ACHN (cell line): ENCODE data around the gene DCBLD2.

Source experiments
- DNase-seq: peaks from one replicate; pipeline ENCODE4 v3.0.0-alpha.2; 2015
- in situ Hi-C: cut with HindIII; loops from 2 replicates; pipeline ENCODE4 v1.10.0; 2017; ENCODE audit warnings: low sequenced_read_pairs, low pct_ligation_motif_present, low pct_unique_long_range_greater_than_20kb

DCBLD2 gene

DNA sequence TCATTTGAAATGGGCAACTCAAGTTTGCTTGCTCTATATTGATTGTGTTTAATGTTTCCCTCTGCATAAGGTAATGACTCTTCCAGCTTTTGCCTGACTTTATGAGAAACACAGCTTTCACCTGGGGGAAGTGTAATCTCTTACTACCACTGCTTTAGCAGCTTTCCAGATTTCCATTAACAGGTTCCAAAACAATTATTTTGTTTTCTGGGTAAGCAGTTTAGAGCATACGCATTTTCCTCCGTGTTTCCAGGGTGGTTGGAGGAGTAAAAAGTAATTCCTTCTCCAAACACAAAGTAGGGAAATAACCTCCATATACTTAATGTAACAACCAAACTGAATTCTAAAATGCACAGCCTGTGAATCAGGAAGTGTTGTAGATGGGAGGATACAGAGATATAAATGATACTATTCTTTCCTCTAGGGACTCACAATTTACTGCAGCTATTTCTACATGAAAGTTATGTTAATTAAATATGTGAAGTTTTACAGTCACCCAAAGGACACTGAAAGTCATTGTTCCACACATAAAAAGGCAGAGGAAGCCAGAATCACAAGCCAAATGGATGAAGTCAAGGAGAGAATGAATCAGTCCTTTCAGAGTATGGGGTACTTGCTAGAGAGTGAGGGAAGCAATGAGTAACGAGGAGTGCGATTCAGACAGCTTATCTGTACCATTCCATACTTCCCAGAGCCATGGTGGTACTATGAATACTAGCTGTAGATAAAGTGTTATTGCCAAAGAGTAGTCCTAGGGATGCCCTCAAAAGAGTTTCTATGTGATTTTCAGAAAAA lies 121.8 kb downstream of the DCBLD2 start:
- DNase-seq, result no peak
- in situ Hi-C loops, result no loop called here

DNA sequence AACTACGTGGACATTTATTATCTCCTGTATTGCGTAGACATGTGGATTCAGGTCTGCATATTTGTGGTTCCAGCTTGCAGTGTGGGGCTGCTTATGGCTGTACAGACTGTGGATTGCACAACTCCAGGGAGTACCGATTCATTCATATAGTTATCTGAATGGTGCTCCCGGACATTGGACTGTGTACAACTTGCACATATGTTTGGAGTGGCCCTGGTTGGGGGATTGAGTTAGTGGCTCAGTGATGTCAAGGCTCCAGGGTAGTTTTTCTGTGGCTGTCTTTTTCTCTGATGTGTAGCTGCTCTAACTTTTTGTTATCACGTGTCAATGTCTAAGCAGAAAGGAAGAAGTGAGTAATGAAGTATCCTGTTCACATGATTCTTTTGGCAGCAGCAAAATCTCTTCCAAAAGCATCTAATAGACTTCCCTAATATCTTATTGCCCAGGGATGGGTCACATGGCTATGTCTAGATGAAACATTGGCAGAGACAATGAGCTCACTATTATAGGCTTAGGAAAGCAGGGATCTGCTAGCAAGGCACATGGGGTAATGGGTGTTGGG lies 122.6 kb downstream of the DCBLD2 start:
- DNase-seq, result no peak
- in situ Hi-C loops, result no loop called here

DNA sequence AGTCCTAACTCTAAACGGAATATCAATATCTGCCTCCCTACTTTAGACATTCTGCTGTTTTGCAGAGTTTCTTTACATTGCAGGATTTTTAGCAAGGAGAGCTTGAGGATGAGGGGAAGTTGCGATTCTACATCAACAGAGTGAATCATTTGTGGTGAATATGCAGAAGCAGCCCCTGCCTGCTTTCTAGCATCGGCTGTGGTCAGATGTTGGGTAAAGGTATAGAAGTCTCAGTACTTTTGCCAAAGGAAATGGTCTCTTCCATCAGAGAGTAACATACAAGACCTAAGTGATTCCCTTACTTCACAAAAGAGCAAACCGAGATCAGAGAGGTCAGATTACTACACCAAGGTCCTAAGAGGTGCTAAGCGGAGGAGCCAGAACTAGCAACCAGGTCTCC lies 123.1 kb downstream of the DCBLD2 start:
- in situ Hi-C loops, result no loop called here
- no peak for DNase-seq

DNA sequence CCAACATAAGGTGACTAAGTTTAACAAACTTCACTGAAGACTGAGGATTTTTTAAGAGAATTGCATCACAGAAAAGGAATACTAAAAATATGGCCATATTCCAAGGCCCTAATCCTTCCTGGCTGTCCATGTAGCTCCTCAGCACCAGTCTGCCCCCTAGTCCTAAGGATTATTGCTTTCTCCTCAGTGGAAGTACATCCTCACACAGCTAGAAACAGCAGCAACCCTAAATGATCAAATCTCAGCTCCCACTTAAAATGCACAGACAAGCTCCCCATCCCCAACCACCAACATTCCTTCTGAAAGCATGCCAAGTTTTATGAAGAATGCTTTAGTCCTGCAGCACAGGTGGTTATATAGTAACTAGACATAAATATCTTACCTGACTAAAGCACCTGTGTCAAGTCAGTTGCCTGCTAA lies 123.7 kb downstream of the DCBLD2 start:
- no peak for DNase-seq
- in situ Hi-C loops, result no loop called here

DNA sequence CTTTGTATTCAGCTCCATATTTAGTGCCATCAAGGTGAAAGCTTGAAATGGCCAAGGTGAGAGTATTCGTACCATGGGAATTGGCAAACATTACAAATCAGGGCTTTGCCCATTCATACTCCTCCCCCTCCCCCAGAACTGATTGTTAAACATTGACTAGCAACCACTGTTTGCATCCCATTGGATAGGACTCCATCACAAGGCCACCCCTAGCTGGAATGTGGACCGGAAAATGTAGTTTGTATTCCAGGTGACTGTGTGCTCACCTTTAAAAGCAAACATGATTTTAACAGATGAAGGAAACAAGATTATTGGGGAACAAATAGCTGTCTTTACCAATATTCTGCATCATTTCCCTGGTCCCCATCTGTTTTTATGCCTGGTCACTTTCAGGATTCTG lies 124.2 kb downstream of the DCBLD2 start:
- in situ Hi-C loops, result no loop called here
- no peak for DNase-seq

DNA sequence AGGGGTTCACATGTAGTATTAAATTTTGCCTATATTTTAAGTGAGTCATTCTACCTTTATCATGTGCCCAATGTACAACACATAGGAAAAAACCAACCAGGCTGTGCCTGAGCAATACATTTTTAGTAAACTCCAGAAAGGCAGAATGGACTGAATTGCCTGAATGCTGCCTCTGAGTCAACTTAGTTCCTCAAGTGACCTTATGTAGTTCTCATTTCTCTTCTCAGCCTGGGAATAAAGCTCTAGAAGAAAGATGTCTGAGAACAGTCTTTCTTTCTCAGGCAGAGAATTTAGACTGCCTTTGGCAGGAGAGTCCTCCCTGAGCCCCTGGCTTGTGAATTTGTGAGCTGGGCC lies 125.4 kb downstream of the DCBLD2 start:
- in situ Hi-C loops, result no loop called here
- DNase-seq, result no peak

DNA sequence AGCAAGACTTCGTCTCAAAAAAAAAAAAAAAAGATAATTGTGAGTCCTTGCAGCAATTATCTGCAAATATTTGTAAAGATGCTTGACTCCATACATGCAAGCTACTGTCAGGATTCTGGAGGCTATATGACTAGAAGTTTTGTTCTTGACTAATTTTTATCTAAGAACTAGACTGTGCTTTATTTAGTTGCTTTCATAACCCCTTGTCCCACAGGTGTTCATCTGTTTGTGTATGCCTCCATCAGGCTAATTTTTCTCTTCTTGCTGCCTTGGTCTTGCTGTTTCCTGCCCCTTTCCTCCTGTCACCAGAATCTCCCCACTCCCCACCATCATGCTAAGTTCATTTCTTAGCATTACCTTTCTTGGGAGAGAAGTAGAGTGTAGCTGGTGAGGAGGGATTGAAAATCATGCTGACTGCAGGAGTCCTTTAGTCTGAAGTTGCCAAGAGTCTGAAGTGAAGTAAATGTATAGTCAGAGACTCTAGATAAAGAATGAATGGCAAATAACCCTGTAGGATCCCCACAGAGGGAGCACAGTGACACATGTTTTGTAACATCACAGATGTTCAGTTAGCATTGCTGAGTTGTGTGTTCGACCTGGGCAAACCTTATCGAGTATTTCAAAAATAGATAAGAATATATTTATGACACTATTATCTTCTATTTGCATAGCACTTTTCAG lies 125.9 kb downstream of the DCBLD2 start:
- in situ Hi-C loops, result no loop called here
- no peak for DNase-seq

DNA sequence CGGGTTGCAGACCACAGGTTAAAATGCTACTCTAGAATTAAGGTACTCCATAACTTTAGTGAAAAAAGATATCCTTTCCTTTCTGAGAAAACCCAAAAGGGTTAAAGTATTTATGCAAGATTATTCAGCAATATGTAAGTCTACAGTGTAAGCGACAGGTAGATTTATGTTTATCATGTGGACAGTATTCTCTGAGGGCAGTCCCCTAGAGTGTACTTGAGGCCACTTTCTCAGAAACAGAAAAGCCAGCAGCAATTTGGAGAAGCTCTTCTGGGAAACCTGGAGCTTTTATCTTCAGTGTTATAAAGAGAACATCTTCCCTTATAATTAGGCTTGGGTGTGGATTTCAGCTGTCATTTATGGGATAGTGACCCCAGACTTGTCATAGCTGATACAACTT lies 129.5 kb downstream of the DCBLD2 start:
- no peak for DNase-seq
- in situ Hi-C loops, result no loop called here

DNA sequence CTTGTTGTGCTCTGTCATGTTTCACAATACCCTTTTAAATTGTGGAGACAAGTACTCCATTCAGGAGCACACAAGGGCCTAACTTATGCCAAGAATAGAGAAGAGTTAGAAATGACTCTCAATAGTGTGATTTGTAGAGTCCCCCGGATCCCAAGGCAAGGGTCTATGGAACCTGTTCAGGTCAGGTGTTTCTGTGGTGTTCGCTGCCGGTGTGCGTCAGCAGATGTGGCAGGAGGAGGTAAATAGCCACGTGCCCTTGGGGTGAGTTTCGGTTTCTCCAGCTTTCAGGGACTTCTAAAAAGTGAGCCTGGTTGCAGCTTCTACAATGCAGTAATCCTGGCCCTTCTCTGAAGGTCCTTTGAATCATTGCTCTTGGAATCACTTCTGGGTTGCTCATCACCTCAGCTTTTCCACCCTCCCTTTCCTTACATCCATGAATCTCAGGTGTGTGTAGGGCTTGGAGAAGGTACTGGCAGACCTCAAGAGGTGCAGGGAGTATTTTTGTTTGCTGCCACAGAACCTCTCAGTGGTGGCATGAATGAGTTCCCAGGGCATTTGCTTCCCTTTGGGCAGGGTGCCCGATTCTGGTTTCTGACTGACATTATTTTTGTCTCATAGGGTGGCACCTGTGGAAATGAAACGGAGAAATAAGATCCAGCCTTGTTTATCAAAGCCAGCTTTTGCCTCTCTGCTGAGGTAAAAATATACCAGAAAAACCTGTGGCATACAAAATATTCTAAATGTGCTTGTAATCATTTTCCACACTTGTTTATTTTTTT lies 131.0 kb downstream of the DCBLD2 start:
- DNase-seq, result no peak
- in situ Hi-C loops, result no loop called here

DNA sequence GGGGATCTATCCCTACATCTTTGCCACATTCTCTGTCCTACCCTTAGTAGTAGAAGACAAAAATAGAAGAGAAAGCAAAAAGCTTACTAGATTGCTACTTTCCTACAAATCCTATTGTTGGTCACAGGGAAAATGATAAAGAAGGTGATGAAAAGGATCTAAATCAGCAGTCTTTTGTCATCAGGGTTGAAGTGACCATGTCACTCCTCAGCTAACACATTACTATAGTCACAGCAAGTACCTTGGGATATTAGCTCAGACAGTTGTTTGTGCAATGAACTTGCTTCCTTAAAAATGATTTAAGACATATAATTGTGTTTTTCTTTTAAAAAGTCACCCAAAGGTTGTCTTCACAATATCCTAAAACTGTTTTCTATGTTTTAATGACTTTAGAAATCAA lies 132.0 kb downstream of the DCBLD2 start:
- DNase-seq, result no peak
- in situ Hi-C loops, result no loop called here

DNA sequence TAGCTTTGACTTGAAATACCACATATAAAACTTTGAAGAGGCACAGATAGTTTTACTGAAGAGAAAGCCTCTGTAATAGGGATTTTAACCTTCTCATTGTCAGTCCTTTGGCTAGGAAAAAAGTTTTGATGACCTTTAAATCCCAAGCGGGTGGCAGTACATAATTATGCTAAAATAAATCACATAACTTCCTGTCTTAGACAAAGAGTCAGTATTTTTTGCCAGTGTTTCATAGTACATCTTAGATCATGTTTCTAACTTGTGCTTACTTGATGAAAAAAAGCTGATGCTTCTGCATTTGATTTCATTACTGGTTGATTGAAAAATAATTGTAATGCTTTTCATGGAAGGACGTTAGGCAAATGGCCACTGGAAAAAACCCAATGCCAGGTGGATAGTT lies 132.5 kb downstream of the DCBLD2 start:
- no peak for DNase-seq
- in situ Hi-C loops, result no loop called here

DNA sequence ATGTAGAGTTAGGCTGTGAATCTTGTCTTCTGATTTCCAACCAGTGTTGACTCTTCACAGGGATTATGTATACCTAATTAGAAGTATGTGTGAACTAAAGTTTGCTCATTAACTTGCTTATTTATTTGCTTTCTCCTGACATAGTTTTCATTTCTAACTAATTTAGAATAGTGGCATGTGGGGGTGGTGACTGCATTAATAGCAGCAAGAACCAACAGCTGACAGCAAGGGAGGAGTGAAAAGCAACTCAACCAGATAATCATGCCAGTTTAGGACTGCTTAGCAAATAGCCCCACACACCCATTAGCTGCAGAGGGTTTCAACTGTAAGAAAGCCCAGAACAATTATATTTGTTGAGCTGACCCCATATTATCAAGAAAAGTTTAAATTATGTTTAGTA lies 134.6 kb downstream of the DCBLD2 start:
- in situ Hi-C loops, result no loop called here
- no peak for DNase-seq

DNA sequence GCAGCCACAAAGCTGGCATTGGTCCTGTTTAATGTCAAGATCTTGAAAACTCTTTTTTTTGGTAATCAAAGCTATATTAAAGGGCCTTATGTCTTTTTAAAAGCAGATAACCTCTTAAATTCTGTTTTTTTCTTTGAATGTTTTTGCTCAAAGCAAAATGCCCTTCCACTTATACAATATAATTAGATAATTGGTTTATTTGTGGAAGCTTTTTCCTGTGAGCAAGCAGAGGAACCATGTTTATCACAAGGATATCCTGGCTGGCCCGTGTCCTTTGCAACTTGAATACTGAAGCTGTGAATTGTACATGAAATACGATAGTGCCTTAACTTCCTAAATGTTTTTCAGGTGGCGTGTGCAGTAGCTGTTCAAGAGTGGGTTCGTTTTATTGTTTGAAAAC lies 135.8 kb downstream of the DCBLD2 start:
- in situ Hi-C loops, result no loop called here
- no peak for DNase-seq

DNA sequence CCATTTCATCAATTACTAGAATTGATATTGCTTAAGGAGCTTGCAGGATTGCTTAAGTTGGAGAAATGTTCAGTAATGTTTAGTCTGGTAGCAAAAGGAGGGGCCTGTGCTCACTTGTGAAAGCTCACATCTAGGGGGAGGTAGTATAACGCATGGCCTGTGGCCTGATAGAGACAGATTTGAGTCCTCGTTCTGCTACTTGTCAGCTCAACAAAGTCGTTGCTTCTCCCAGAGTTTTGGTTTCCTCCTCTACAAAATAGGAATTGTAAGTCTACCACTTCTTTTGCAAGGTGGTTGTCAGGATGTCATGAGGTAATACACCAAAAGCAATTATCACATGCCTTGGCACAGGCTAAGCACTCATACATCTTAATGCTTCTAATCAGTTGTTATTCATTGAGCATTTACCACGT lies 137.0 kb downstream of the DCBLD2 start:
- DNase-seq, result no peak

DNA sequence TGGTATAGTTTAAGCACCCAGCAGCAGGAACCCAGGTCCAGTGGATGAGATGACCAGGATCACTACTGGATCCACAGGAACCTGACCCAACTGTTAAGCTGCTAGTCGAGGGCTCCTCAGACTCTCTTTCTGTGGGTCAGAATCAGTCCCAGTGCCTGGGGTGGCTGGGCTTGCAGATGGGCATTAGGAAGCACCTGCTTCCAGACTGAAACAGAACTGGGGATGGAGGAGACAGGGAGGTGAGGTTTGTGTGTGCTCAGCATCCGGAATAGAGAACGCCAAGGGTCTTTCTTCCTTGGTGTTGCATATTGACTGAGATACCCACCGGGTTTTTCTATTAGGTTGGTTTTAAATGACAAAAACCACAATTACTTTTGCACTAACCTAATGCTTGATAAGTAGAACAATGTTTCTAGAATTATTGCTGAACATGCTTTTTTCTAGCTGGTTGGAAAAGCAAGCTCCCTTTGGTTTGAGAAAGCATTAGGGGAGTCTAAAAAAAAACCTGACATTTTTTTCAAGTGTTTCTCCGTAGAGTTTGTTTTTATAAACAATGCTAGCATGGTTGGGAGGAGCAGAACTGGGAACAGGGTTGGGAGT lies 137.6 kb downstream of the DCBLD2 start:
- in situ Hi-C loops, result no loop called here
- DNase-seq, result no peak

More for the DNA sequence above, 137.0 kb downstream of the DCBLD2 start:
- in situ Hi-C loops, result no loop called here

DNA sequence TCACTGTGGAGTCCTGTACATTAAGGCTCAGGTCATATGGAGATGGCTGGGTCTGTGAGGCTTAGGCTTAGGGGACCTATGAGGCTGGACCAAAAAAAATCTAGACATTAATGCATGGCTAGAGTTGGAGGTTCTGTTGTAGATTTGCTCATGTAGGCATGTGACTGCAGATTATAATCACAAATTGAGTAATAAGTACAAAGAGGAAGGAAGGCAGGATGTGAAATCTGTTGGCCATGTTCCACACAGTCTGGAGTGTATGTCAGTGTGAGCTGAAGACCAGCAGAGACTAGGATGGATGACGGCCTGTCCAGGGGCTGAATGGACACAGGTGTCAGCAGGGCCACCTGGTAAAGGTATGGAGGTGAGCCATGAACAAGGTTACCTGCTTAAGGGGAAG lies 138.4 kb downstream of the DCBLD2 start, which contains the start of gene ST3GAL6:
Gene ST3GAL6, plus strand, starts transcription at position 265 of the 400 bp plus-strand sequence. CDS start 5,101 bp downstream, outside the sequence.
- in situ Hi-C loops, result no loop called here
- DNase-seq, result no peak

DNA sequence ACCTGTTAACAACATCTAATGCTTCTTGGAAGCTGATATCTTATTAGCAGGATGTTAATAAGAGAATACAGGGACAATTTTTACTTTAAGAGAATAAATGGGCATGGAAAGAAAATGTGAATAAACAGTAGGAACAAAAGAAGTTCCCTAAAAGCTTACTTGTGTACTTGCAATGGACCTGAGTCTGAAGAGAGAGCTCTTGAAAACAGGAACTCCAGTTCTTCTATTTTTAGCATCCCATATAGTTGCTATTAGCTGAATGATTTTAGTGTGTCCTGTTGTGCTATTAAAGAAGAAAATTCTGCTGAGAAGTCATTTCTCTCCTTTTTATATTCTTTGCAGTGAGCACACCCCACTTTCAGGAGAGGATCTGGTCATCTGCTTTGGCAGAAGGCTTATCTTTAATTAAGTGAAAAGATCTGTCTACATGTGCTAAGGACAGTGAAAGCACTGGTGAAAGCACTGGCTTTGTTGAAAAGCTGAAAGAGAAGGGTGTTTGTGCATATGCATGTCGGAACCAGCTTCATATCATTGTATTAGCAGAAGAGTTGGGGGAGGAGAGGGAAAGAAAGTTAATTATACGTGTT lies 139.8 kb downstream of the DCBLD2 start:
- no peak for DNase-seq
- in situ Hi-C loops, result no loop called here

DNA sequence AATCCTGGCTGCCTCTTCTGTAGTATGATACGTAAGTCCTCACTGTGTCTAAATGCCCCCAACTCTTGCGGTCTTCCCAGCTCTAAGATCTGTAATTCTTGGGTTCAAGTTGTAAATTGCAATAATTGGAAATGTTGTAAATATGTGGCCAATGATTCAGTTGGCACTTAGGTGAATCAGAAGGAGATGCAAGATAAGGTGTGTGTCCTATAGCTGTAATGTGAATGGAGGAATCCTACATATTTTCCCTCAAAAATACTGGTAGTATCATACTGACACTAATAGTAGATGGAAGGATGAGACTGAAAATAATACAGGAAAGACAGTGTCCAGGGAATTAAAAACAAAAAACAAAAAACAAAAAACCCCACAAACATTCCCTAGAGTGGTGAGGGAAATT lies 141.9 kb downstream of the DCBLD2 start:
- in situ Hi-C loops, result no loop called here
- no peak for DNase-seq
